Activated T-cell treated with anti-CD3 and anti-CD28 coated beads for 1 hour (primary cell): ENCODE data around the gene CDKAL1.
"Not testable (repeated sequence)": the region's sequence is repeated elsewhere in the genome, so short reads cannot be mapped to it uniquely, and the experiment has no call there.

Experiments
- DNase-seq: peaks from one replicate; pipeline ENCODE4 v3.0.0-alpha.2; 2020; ENCODE audit warnings: low read depth

CDKAL1 gene

GRCh38 chr6:21208081-21208795 lies 674.0 kb downstream of the CDKAL1 start:
- DNase-seq: no peak

- DNase-seq: no peak
Observed at GRCh38 chr6:21208796-21209186, 674.5 kb downstream of the CDKAL1 start.

GRCh38 chr6:21213492-21213891 lies 679.2 kb downstream of the CDKAL1 start:
- no peak for DNase-seq

GRCh38 chr6:21214738-21215448 lies 680.6 kb downstream of the CDKAL1 start:
- DNase-seq: no peak

GRCh38 chr6:21219241-21219640 lies 685.0 kb downstream of the CDKAL1 start:
- DNase-seq: no peak

- DNase-seq: no peak
Observed at GRCh38 chr6:21219856-21220255, 685.6 kb downstream of the CDKAL1 start.

- DNase-seq: no peak
Observed at GRCh38 chr6:21220271-21220987, 686.2 kb downstream of the CDKAL1 start.

- no peak for DNase-seq
Observed at GRCh38 chr6:21222656-21223055, 688.4 kb downstream of the CDKAL1 start.

- no peak for DNase-seq
Observed at GRCh38 chr6:21225912-21226311, 691.7 kb downstream of the CDKAL1 start.

- DNase-seq: no peak
Observed at GRCh38 chr6:21227486-21227885, 693.2 kb downstream of the CDKAL1 start.

GRCh38 chr6:21228411-21228810 lies 694.2 kb downstream of the CDKAL1 start:
- DNase-seq: no peak

- DNase-seq: no peak
Observed at GRCh38 chr6:21228876-21229460, 694.7 kb downstream of the CDKAL1 start.

- no peak for DNase-seq
Observed at GRCh38 chr6:21230536-21230935, 696.3 kb downstream of the CDKAL1 start.

- DNase-seq: no peak
Observed at GRCh38 chr6:21235162-21235561, 700.9 kb downstream of the CDKAL1 start.

GRCh38 chr6:21238208-21238607 lies 704.0 kb downstream of the CDKAL1 start:
- no peak for DNase-seq

- no peak for DNase-seq
Observed at GRCh38 chr6:21240709-21241108, 706.5 kb downstream of the CDKAL1 start.

- DNase-seq: no peak
Observed at GRCh38 chr6:21241231-21242130, 707.2 kb downstream of the CDKAL1 start.

GRCh38 chr6:21244897-21245470 lies 710.7 kb downstream of the CDKAL1 start:
- DNase-seq: no peak

- no peak for DNase-seq
Observed at GRCh38 chr6:21245488-21245887, 711.2 kb downstream of the CDKAL1 start.

- DNase-seq: no peak
Observed at GRCh38 chr6:21246075-21246474, 711.8 kb downstream of the CDKAL1 start.

GRCh38 chr6:21254460-21254859 lies 720.2 kb downstream of the CDKAL1 start:
- DNase-seq: not testable (repeated sequence)
